Activated gamma-delta T cell treated with Interleukin-2 at 50 U/mL for 16 hours (primary cell): ENCODE measurements around the gene EFCAB11.

Experiments
- DNase-seq: peaks from one replicate; pipeline ENCODE4 v3.0.0-alpha.2; 2020

Gene EFCAB11

GRCh38 chr14:89858089-89858488 is 96.4 kb downstream of the EFCAB11 start:
- DNase-seq = no peak

DNA sequence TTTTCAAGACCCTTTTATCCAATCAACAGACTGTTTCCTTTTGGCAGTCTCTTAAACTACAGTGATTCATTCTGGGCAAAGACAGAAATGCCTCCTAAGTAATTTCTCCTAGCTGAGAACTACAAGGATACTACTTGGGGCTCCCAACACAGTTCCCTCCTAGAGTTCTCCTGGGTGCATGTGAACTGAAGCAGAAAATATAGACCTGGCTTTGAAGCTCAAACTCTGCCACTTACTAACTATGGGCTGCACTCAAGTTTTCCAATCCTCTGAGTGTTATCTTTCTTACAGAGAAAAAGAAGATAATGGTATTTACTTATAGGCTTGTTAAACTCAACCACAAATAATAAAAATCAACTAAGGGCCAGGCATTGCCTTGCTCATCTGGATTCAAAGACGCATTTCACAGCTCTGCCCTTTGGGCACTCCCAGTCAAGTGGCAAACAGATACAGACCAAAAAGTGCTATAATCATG is 97.6 kb downstream of the EFCAB11 start:
- no peak for DNase-seq

- DNase-seq = no peak
These were observed 98.4 kb downstream of the EFCAB11 start for GRCh38 chr14:89855961-89856656.

DNA sequence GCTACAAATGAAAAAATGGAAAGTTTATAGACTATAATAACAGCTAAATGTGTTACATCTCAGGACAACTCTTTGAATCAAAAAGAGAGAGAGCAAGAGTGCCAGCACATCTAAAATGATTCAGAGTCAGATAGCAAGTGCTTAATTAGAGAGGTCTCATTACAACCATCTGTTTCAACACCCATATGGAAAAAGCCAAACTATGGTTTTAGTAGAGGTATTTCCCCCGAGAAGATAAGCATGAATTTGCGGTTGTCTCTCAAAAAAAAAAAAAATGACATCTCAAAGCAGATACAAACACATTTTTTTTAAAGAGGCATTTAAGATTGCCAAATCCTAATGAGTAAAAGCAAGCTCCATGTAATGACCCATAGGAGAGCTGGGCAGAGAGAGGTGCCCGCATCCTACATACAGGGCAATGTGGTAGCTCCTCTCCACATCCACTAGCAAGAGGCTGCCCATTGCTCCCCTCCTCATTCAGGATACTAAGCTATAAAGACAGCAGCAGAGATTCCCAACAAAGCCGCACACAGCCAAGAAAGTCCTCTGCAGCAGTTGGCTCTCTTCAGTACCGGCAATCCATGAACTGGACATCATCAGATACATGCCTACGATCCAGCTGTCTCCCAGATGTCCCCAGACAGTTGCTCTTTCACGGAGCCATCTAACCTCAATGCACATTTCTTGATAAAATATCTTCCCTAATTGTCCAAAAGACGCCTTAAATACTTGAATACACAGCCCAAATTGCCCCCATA is 100.4 kb downstream of the EFCAB11 start:
- DNase-seq = no peak

DNA sequence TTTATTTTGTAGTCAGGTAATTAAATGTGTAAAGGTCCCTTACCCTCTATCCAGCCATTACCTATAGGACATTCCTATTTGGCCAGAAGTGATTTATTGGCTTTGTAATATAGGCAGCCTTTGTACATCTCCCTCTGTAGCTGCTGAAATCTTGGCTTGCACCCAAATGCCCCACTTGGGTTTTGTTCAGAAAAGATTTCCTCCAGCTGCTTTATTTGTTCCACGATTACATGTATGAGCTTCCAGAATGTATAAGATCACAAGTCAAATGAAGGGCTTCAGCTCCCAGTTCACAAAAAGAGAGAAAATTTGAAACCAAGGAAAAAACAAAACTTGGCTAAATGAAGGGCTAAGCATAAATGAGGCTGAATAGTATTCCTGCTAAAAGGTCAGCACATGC is 103.4 kb downstream of the EFCAB11 start:
- DNase-seq = no peak

DNA sequence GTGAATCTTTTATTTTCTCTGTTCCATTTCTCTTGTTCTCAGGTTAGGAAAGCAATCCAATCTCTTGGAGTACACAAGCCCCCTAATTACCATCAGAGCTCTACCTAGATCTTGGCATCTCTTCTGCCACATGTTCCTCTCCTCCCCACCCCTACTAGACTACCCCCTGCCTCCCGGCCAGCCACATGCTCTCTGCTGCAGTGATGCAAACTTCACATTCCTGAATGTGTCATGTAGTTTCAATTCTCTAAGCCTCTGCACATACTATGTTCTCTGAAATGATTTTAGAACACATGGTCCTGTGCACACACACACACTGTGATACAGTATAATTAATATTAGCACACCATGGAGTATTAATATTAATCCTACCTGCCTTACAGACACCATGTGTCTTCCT is 104.6 kb downstream of the EFCAB11 start:
- DNase-seq = no peak

- DNase-seq = no peak
These were observed 106.4 kb downstream of the EFCAB11 start for GRCh38 chr14:89848165-89848564.

- DNase-seq = no peak
These were observed 109.2 kb downstream of the EFCAB11 start for GRCh38 chr14:89845346-89845745.

GRCh38 chr14:89844508-89844907 is 110.0 kb downstream of the EFCAB11 start:
- no peak for DNase-seq

DNA sequence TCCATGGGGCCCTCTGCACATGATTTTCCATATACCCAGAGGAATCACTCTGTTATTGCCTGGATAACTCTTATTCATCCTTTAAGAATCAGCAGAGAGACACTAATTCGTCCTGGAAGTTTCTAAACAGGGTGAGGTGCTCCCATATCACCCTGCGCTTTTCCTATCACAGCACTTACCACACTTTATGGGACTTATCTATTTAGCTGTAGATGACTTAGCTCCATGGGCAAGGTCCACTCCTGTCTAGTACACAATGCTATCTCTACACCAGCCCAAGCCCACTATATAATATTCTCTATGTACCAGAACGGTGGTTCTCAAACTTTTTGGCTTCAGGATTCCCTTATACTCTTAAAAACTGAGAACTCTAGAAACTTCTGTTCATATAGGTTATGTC is 111.7 kb downstream of the EFCAB11 start:
- DNase-seq = no peak

GRCh38 chr14:89841851-89842250 is 112.7 kb downstream of the EFCAB11 start:
- DNase-seq = no peak

- no peak for DNase-seq
These were observed 117.6 kb downstream of the EFCAB11 start for GRCh38 chr14:89836830-89837469.

DNA sequence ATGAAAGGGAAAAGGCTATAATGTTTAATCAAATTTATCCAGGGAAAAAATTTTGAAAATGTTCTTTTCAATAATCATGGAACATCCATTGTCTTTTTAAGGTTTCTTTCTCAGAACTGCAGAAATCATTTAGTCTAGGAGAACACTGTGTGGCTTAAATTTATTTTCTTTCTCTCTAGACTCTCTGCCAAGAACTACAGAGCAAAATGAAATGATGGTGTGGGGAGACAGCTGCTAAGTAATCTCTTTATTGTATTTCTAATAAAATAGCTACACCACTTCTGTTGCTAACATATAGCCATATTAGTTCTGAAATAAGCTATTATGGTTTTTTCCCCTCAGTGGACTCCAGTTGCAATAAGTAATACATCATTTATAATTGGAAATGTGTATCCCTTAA is 120.9 kb downstream of the EFCAB11 start:
- DNase-seq = no peak

DNA sequence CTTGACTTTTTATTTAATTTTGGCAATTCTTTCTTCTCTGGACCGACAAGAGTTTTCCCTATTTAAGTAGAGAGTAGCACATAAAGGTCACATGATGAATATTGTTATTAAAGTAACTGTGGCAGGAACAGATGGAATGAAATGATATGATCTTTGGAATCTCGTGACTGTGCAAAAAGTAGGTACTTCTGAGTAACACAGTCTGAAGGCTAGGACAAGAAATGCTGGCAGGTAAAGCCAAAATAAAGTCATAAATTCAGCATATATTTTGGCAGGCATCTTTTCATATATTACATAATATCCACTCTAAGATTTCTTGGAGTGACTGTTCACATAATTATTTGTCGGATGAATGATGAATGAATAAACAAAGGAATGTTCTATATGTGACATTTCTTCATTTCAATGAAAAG is 121.4 kb downstream of the EFCAB11 start:
- DNase-seq = no peak

GRCh38 chr14:89828471-89829165 is 125.9 kb downstream of the EFCAB11 start:
- no peak for DNase-seq

GRCh38 chr14:89827265-89827664 is 127.3 kb downstream of the EFCAB11 start:
- DNase-seq = no peak

DNA sequence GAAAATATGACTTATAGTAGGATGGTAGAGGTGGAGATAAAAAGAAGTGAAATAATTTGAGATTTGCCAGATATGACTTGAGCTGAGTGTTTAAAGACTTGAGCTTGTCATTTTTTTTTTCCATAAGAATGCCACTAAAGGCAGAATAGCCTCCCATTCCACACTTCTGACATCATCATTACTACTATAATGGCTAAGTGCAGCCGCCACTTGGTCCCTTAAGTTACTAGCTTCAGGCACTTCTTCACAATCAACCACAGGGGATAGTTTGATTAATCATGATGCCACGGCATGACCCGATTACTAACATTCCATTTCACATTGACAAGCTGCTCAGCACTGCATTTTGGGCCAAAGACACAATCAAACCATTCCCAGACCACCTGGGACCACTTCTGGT is 127.9 kb downstream of the EFCAB11 start:
- DNase-seq = no peak

DNA sequence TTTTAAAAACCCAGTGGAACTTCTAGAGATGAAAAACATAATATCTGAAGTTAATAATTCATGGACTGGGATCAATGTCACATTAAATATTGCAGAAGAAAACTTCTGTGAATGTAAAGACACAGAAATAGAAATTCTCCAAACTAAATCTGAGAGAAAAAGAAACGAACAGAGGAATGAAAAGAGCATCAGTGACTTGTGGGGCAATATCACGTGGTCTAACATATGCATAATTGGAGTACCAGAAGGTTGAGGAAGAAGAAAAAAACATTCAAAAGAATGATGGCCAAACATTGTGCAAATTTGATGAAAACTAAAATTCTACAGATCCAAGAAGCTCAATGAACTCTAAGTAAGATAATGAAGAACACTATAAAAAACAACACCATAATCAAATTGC is 130.8 kb downstream of the EFCAB11 start:
- DNase-seq = no peak

DNA sequence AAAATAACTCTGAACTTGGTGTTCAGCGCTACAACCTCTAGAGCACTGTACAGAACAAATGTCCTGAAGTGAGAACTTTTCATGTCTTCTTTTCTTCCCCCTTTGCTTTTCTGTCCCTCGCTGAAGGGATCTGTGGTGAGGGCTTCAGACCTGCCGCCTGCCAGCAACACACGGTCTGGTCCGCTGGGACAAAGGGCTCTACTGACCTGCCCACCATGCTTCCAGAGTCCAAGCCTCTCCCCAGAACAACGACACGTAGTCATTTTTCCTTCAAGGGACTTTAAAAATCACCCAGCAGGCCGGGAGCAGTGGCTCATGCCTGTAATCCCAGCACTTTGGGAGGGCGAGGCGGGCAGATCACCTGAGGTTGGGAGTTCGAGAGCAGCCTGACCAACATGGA is 140.4 kb downstream of the EFCAB11 start:
- DNase-seq = no peak

DNA sequence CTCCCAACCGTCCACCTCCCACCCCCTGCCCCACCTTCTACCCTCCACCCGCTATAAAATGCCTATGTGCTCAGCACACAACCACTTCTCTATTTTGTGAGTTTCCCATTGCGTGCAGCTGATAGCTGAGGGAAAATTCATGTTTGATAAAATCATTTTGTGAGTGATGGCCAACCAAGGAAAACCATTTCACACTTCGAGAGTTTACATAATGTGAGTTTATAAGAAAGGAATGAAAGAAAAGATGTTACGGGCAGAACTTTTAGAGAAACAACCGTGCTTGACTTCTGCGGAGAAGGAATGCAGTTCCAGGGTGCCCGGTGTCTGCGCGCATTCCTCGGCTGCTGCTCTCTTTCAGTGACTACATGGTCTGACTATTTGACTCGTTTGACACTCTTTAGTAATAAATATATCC is 140.9 kb downstream of the EFCAB11 start:
- DNase-seq = no peak

- DNase-seq = no peak
These were observed 142.5 kb downstream of the EFCAB11 start for GRCh38 chr14:89811954-89812575.

DNA sequence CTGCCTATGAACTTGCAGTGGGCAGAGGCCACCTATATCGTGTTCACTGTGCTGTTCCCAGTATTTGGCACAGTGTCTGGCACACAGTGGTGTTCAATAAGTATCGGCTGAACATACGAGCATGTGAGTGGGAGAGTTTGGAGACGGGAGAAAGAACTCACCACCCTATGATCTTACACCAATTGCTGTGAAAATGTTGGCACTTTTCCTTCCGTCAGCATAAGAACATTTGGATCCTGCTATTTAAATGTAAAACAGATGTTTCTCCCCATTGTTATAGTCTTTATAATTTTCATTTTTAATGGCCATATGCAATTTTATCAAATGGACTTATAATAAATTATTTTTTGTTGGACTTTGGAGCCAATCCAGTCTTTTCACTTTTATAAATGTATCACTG is 144.4 kb downstream of the EFCAB11 start:
- DNase-seq = no peak

- DNase-seq = no peak
These were observed 146.6 kb downstream of the EFCAB11 start for GRCh38 chr14:89807892-89808291.
